GM21786 (cell line): Measurements from ENCODE around the gene PACRG.

Experiments used
- ATAC-seq: cut with Tn5 transposase; IDR thresholded peaks from one replicate; pipeline ENCODE4 v1.9.1; 2021; ENCODE audit not compliant: unreplicated experiment

The PACRG gene

DNA sequence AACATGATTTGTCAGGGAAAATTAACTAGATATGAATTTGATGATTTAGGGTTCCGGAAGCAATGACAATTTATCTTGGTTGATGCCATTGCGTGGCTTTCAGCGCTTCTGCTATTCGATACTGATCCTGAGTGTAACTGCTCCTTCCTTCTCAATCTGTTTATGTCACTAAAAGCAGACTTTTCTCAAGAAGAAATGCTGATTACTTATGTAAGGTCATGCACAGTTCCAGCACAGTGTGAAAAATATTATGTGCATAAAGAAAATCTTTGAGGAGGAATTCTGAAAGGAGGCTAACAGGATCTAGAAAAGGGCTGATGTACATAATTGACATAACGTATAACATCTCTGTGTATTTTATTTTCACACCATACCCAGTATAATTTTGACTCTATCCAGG lies 336.6 kb downstream of the PACRG start:
- no peak for ATAC-seq

DNA sequence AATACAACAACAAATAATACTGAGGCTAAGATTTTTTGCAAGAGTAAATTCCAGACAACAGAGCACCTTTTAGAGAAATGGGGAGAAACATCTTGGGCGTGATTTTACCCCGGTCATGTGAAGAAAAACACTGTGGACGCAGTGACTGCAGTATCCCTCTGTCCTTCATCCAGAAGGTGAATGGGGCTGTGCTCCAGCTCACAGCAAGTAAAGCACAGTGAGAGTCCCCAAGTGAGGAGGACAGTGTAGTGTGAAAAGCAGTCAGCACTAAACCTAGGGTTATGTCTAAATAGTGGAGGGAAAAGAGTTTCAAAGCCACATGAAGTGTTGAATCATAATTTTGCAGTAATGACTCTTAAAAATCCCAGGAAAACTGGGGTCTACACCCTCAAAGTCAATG lies 338.4 kb downstream of the PACRG start:
- ATAC-seq = no peak

DNA sequence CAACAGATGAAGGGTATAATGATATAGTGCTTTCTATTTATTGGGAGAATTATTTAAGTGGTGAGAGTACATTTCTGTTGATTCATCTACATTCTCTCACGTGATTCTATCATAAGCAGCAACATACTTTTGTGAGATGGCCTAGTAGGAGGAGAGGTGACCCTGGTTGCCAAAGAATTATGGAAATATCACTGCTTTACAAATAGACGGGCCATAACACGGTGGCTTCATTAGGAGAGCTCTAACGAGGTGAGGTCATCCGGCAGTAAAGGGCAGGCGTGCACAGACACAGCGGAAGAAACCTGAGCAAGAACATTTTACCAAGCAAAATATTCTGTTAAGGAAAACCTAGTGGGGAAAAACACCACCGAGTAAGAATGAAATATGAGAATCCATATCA lies 349.4 kb downstream of the PACRG start:
- ATAC-seq = no peak

DNA sequence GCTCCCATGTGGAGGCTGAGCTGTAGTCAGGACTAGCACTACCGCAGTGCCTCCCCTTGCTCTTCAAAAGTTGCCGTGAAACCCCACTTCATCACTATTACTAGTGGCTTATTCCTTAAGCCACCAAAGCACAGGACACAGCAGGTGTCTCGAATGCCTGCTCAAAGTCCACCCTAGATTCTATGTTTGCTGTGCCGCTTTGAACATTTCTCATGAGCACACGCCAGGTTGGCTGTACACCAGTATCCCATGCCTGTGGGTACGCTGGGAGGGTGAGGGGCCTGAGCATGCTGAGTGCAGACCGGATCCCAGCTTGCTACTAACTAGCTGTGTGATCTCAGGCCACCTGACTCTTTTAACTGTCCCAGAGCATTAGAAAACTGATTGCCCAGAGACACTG lies 350.9 kb downstream of the PACRG start:
- no peak for ATAC-seq

DNA sequence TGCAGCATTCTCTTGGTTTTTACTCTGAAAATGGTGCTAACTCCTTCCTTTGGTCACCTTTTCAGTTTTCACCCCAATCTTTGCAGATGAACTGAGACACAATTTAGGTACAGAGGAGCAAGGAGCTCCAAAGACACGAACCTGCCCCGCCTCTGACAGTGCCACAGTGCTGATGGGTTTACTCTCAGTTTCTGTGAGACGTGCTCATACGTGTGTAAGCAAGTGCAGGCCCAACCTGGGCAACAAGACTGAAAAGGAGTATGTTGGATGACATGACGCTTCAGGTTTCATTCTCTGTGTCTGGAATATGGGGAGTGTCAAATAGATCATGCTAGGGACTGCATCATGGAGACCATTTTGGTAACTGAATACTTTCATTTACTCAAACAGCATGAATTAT lies 352.5 kb downstream of the PACRG start:
- no peak for ATAC-seq

DNA sequence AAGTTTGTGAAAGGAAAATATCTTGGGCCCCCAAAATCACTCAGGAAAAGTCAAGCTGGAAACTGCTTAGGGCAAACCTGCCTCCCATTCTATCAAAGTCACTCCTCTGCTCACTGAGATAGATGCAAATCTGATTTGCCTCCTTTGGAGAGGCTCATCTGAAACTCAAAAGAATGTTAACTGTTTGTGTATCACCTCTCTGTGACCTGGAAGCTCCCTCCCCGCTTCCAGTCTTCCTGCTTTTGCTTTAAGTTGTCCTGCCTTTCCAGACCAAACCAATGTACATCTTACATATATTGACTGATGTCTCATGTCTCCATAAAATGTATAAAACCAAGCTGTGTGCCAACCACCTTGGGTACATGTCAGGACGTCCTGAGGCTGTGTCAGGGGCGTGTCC lies 355.4 kb downstream of the PACRG start:
- no peak for ATAC-seq

DNA sequence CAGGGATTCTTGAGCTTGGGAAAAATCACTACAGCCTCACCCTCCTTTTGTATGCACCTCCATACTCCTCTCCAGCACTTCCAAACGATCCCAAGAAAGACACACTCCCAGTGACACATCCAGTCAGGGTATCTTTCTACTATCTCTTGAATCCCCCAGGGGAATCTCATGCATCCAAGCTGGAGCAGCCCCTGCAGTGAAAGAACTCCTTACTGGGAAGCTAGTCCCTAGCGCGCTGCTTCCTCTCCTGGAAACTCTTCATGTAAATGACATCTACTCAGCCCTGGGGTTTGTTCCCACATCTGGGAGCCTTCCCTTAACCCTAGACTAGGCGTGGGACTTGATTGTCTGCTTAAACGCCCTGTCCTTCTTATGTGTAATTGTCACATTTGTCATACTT lies 357.7 kb downstream of the PACRG start:
- no peak for ATAC-seq

DNA sequence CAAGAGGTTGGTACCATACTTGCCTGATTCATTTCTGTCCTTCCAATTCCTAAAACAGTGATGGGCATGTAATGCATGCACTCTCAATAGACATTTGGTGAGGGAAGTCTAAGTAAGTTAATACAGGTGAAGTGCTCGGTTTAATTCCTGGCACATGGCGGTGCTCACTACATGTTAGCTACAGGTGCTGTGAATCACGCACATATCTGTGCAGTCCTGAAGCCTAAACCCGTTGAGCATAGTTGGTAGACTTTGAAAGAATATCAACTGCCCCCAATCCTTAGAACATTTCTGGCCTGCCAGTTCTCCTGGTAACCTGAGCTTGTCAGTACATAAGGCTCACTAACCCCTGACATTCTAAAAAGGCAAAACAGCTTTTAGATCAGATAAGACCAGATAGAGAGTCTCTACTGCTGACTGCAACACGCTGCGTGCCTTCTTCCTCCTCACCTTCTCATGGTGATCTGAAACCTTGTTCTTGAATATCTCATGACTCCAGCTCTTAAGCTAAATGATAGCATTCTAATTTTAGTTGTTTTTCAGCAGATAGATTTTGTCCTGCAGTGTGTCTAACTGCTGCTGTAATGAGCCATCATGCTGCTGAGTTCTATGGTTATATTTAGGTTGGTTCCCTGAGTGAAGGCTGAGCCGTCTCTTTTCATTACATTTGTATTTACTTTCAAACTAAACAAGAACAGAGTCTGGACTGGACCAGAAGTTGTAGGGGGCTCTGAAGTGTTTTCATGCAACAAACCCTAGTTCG lies 358.3 kb downstream of the PACRG start:
- ATAC-seq = no peak

DNA sequence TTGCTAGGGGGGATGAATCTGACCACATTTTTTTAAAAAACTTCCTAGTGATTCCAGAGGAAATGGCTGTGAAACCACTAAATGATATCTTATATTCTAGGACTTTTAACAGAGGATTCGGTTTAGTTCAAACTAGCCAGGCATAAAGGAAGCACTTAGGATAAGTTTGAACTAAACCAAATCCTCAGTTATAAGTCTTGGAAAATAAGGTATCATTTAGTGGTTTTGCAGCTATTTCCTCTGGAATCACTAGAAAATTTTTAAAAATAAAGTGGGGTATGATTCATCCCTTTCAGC lies 358.8 kb downstream of the PACRG start:
- ATAC-seq = no peak

DNA sequence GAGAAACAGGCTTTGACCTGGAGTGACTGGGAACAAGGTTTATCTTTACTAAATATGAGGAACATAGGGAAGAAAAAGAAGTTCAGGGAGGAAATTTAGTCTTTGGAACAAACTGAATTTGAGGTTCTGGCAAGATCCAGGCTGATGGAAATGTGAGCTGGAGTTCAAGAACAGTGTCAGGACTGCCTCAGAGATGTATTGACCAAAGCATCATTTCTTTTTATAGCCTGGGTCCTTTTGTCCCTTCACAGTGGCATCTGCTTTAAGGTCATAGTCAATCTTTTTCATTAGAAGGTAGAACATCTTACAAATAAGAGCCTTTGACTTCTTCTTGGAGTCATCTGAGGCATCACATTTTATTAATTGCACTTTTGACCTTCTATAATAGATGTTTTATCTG lies 360.2 kb downstream of the PACRG start:
- ATAC-seq = no peak

DNA sequence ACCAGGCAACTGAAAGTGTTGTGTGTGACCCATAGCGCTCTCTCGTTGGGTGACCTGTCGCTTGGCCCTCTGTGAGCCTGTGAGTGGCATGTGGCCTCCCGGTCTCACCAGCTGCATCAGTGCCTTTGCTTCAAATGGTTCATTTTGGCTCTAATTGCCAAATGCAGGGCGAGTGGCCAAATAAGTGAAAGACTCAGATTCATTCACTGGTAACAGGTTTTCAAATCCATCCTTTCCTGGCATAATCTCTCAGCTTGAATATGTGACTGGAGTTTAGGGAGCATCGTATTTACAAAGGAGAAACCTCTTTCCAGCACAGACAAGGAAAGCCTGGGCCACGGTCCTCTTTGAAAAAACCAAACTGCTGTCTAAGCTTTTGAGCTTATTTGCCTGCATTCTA lies 365.1 kb downstream of the PACRG start:
- ATAC-seq = no peak

DNA sequence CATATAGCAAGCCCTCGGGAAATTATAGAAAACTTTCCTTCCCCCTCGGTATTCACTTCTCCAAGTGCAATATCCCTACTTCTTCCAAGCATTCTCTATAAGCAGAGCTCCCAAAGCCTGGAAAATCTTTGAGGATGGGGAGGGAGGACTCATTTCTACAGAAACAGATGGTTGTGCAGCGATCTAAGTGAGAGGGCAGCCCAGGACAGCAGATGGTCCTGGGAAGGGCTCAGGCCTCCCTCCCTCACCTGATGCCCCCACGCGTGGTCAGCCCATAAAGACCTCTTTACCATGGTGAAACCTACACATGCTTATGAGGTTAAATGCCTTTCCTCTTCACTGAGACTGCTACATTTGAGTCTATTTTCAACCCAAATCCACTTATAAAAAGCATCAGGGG lies 367.1 kb downstream of the PACRG start:
- ATAC-seq = no peak

DNA sequence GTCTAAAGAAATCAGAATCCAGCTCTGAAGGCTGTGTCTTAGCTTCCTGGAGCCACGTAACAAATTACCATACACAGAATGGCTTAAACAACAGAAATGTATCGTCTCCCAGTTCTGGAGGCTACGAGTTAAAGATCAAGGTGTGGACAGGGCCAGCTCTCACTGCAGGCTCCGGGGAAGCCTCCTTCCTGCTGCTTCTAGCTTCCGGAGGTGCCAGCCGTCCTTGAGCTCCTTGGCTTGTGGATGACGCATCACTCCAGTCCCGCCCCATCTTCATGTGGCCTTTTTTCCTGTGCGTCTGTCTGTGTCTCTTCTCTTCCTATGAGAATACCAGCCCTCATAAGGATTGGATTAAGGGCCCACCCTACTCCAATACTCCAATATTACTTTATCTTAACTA lies 367.6 kb downstream of the PACRG start:
- ATAC-seq = no peak

DNA sequence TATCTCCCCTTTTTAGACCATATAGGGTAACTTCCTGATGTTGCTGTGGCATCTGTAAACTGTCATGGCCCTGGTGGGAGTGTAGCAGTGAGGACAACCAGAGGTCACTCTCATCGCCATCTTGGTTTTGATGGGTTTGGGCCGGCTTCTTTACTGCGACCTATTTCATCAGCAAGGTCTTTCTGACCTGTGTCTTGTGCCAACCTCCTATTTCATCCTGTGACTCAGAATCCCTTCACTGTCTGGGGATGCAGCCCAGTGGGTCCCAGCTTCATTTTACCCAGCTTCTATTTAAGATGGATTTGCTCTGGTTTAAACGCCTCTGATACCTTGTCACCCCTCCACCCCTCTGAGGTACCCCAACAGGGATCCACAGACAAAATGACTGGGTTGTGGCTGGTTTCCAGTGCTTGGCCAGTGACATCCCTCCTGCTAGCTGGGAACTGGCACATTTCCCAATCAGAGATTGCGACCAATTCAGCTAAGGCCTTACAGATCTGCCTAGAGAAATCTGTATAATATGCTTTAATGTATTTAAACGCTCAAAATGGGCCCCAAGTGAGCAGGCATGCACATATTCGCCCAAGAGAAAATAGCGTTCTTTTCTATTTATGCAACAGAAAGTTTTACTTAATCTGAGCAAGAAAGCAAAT lies 371.2 kb downstream of the PACRG start:
- no peak for ATAC-seq

DNA sequence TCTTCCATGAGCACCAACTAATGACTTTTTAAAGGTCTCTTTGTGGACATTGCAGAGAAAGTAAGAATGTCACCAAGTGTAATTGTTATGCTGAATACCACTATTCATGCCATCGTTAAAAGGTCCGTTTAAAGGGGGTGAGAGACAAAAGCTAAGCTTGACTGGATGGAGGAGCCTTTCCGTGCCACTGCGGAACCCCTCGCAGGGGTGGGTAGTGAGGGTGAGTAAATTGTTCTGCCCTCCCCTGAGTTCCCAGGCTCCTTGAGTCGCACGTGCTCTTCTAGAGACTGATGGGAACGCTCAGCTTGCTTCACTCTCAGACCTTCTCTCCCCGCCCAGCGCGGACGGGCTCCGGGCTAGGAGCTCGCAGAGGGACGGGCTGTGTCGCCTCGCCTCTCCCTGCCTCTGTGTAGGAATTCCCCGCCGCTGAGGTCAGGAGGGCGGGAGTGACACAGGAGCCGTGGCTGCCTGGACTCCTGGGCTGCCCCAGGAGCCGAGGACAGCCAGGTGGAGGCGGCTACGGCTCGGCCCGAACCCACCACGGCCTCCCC lies 371.9 kb downstream of the PACRG start:
- ATAC-seq = no peak

DNA sequence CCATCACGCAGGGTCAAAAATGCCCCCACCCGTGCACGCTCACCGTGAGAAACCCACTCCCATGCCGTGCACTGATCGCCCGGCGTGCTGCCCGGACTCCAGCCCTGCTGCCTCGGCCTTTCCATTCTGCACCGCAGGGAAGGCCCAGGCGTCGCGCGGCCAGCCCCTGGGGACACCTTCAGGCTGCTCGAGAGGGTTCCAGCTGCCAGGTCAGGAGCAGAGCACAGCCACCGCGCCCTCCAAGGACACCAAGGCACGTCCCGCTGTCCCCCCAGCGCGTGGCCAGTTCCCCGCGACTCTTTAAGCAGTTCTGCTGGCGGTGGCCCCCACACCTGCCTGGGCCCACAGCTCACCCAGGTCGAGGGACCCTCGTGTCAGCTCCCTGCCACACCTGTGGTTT lies 372.5 kb downstream of the PACRG start:
- no peak for ATAC-seq

DNA sequence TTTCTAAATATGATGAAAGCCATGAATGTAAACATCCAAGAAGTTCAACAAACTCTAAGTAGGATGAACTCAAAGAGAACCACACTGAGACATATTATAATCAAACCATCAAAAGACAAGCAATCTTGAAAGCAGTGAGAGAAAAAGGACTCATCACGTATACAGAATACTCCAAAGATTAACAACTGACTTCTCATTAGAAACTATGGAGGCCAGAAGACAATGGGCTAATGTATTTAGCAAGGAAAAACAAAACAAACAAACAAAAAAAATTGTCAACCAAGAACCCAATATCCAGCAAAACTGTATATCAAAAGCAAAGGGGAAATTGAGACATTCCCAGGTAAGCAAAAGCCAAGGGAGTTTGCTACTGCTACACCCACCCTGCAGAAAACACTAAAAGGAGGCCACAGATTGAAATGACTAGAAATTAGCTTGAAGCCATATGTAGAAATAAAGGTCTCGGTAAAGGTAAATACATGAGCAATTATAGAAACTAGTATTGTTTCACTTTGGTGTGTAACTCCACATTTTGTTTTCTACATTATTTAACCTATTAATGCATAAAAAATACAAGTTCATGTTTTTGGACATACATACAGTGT lies 385.7 kb downstream of the PACRG start:
- ATAC-seq = no peak

DNA sequence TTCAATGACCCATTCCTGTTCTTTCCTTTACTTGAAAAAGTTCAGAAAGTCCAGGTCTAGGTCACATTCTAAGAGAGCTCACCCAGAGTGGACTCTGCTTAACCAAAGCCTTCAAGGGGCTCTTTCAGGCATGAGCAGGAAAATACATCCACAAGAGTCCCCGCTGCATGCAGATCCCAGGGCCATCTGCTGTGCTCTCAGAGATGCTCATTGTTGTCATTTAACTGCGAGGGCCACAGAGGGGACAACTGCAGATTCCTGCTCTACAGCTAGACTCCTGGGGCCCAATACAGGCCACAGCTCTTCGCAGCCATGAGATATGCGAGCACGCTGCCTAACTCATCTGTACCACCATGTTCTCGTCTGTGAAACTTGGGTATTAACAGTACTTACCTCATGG lies 391.2 kb downstream of the PACRG start:
- ATAC-seq = no peak

DNA sequence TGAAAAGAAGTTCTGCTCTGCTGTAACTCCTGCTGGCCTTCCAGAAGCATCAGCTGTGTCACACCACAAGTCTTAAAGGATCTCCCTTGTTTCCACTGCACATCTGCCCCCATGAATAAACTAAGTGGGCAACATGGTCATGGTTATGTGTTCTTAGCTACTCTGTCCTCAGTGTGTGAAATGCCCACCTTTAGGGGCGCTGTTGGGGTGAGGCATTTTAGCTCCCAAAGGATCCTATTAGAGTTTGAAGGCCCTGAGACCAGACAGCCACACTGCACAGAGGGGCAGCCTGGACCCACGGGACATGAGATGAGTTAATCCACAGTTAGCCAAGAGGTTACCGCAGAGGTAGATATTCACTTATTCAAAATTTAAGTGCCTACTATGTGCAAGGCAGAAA lies 392.4 kb downstream of the PACRG start:
- ATAC-seq = no peak

DNA sequence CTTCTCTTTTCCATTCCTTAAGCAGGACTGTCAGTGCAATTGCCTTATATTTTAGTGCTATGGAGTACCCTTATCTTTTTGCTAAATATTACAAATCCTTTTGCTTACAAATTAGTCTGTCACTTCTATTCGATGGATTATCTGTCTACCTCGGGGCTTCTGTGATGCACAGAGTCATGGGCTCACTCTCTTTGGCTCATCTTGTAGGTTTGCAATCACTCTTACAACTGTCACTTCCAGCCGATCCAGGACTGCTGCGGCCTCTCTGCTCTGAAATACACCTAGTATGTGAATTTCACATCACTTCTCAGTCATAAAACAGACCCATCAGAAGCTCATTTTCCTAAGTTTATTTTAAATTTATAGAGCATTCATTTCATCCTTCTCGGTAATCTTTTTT lies 393.5 kb downstream of the PACRG start:
- no peak for ATAC-seq

DNA sequence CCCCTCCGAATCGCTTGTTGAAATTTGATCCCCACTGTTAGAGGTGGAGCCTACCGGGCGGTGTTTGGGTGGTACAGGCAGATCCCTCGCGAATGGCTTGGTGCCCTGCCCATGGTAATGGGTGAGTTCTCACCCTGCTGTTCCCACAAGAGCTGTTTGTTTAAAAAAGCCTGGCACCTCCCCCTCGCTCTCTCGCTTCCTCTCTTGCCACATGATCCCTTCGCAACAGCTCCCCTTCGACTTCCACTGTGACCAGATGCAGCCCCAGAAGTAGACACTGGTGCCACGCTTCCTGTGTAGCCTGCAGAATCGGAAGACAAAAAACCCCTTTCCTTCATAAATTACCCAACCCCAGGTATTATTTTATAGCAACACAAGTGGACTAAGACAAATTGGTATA lies 394.6 kb downstream of the PACRG start:
- ATAC-seq = no peak

DNA sequence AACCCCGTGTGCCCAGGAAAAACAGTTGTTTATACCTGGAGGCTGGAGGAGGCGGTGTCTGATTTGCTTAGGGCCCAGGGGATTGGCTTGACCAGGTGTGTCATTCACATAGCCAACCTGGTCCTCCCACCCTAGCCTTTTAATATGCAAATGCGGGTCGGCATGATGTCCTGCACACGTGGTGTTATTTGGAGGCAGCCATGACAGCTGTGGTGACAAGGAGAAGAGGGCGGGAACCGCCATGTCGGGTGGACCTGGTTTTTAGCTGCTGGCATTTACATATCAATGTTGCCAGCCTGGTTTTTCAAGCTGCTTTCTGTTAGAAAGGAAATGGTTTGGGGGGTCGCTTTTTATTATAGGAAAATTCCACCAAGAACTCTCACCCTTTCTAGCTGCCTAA lies 395.3 kb downstream of the PACRG start:
- ATAC-seq = no peak
